ENCODE data around the gene FAIM2. TPM values are rescaled to one million over a fixed set of nuclear protein-coding genes. Genes with fewer than 3 reads are reported as not detected.

The FAIM2 gene
- total and polyA plus RNA-seq, 10 of the 15 experiments (the other 5 are each of a cell fraction or from before 2014, with no cell fraction given) = not detected

DNA sequence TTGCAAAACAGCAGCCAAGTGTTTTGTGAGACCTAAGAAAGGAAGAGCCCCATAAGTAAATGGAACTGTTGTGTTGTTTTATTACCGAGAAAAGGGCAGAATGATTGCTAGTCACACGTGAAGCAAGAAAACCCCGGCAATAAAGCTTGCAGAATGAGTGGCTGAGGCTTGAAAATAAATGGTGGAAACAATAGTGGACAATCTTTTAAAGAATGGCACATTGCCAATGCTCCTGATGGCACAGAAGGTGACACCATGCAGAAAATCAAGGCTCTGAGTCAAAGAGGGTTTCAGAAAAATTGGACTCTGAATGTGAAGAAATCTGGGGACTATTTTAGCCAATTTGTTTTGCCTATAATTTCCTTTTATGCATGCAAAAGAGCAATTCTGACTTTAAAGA is 42.8 kb upstream of the FAIM2 start (continued):
- TF ChIP-seq CBX5 (IDR thresholded peaks at IDR 0.05; ENCODE audit: low read depth) (no peak), ZNF384 (IDR thresholded peaks at IDR 0.05; ENCODE audit: borderline replicate concordance, low read depth, low read length) (no peak)
- TF ChIP-seq, protein P1, sequence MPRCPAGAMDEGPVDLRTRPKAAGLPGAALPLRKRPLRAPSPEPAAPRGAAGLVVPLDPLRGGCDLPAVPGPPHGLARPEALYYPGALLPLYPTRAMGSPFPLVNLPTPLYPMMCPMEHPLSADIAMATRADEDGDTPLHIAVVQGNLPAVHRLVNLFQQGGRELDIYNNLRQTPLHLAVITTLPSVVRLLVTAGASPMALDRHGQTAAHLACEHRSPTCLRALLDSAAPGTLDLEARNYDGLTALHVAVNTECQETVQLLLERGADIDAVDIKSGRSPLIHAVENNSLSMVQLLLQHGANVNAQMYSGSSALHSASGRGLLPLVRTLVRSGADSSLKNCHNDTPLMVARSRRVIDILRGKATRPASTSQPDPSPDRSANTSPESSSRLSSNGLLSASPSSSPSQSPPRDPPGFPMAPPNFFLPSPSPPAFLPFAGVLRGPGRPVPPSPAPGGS (IDR thresholded peaks at IDR 0.05; ENCODE audit: borderline replicate concordance, insufficient read depth, low read depth, low read length, poor library complexity, severe bottlenecking) = no peak

- DNase-seq (ENCODE audit: low read depth, low spot score) = no peak
- TF ChIP-seq IKZF1 (conservative IDR thresholded peaks at IDR 0.05) = no peak
- TF ChIP-seq RUNX3 (IDR thresholded peaks at IDR 0.05; ENCODE audit: low read length) = no peak
- TF ChIP-seq KLF5 (IDR thresholded peaks at IDR 0.05; ENCODE audit: partially characterized antibody) = no peak
- no peak for TF ChIP-seq ZBED1 (IDR thresholded peaks at IDR 0.05; ENCODE audit: borderline replicate concordance)
- TF ChIP-seq RAD21 (IDR thresholded peaks at IDR 0.05; ENCODE audit: insufficient read depth, low read depth, low read length) = no peak
- TF ChIP-seq YY1 (IDR thresholded peaks at IDR 0.05; ENCODE audit: low read depth, low read length) = no peak
- no peak for TF ChIP-seq MLLT1 (IDR thresholded peaks at IDR 0.05)
- TF ChIP-seq TCF3 (IDR thresholded peaks at IDR 0.05; ENCODE audit: borderline replicate concordance, insufficient read depth, low read depth, low read length) = no peak
- no peak for TF ChIP-seq BRCA1 (IDR thresholded peaks at IDR 0.05; ENCODE audit: low read depth, low read length)
- TF ChIP-seq, protein P2, sequence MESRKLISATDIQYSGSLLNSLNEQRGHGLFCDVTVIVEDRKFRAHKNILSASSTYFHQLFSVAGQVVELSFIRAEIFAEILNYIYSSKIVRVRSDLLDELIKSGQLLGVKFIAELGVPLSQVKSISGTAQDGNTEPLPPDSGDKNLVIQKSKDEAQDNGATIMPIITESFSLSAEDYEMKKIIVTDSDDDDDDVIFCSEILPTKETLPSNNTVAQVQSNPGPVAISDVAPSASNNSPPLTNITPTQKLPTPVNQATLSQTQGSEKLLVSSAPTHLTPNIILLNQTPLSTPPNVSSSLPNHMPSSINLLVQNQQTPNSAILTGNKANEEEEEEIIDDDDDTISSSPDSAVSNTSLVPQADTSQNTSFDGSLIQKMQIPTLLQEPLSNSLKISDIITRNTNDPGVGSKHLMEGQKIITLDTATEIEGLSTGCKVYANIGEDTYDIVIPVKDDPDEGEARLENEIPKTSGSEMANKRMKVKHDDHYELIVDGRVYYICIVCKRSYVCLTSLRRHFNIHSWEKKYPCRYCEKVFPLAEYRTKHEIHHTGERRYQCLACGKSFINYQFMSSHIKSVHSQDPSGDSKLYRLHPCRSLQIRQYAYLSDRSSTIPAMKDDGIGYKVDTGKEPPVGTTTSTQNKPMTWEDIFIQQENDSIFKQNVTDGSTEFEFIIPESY (IDR thresholded peaks at IDR 0.05) = no peak
- TF ChIP-seq DPF2 (IDR thresholded peaks at IDR 0.05) = no peak
- TF ChIP-seq EED (IDR thresholded peaks at IDR 0.05; ENCODE audit: low read depth) = no peak
- no peak for TF ChIP-seq BACH1 (IDR thresholded peaks at IDR 0.05; ENCODE audit: borderline replicate concordance)
- TF ChIP-seq MEF2A (IDR thresholded peaks at IDR 0.05; ENCODE audit: insufficient read depth, low read depth, low read length) = no peak
- no peak for TF ChIP-seq SIN3A (IDR thresholded peaks at IDR 0.05; ENCODE audit: low read depth, low read length)
- no peak for TF ChIP-seq NRF1 (conservative IDR thresholded peaks at IDR 0.05; ENCODE audit: low read depth, low read length)
- TF ChIP-seq BCL11A (IDR thresholded peaks at IDR 0.05; ENCODE audit: low read depth, low read length) = no peak
- Histone ChIP-seq H3K27ac (ENCODE audit: control insufficient read depth, insufficient read depth) (no peak overlapping the region), H3K79me2 (ENCODE audit: control insufficient read depth, insufficient read depth, low read length) (no peaks in the 10 kb centered on the region), H3K4me3 (no peak overlapping the region), H3K27me3 (replicated peaks in 1 of 2; ENCODE audit: control insufficient read depth in 2 of 2, insufficient read depth in 2 of 2, low read length in 1 of 2) (no peaks in the 10 kb centered on the region; a peak in 1 of 4 replicates), H3K9ac (ENCODE audit: control insufficient read depth, insufficient read depth, low read length) (no peak overlapping the region), H3K36me3 (ENCODE audit: control insufficient read depth in 2 of 2, insufficient read depth in 2 of 2, low read length in 1 of 2) (no peaks in the 10 kb centered on the region), H3K4me1 (ENCODE audit: control insufficient read depth, insufficient read depth, low read length) (no peaks in the 10 kb centered on the region), H3K4me2 (ENCODE audit: control insufficient read depth, insufficient read depth) (no peak overlapping the region), H4K20me1 (ENCODE audit: control insufficient read depth, insufficient read depth) (no peaks in the 10 kb centered on the region), H3K9me3 (replicated peaks; ENCODE audit: control insufficient read depth, insufficient read depth, low read length) (no peaks in the 10 kb centered on the region), H2AFZ (ENCODE audit: control insufficient read depth, low read depth, low read length) (no peak overlapping the region)
- CTCF ChIA-PET = interaction anchor here (0.7 to 2.8 kb wide), 50 partner anchors 7 to 749 kb away, joined by 3 to 35 read pairs (median 4); partner anchors contain the start of genes BCDIN3D, RACGAP1, SMARCD1 and TMBIM6
- no TSS peak for BruUV-seq (replicated peaks)
- intact Hi-C loops (cut with micrococcal nuclease; ENCODE audit: unreplicated experiment) (no loop called here), in situ Hi-C loops (cut with MboI) (no loop called here)
- RAD21 ChIA-PET (ENCODE audit: unreplicated experiment) = interaction anchor here (1.6 kb wide), 1 partner anchor 79 kb away, joined by 4 read pairs; no protein-coding TSS in a partner anchor
- no peak for ATAC-seq
- POLR2A ChIA-PET = interaction anchor here (0.7 kb wide), 1 partner anchor 164 kb away, joined by 3 read pairs; no protein-coding TSS in a partner anchor
- FAIRE-seq = peak; percentile 31
- 82% methylated on average over 9 of the region's 9 CpGs for WGBS (ENCODE audit: insufficient coverage, insufficient replicate concordance, low lambda C conversion rate, missing lambda C conversion rate)
- SMC1A ChIA-PET (ENCODE audit: uncharacterized antibody, unreplicated experiment) = interaction anchor here (0.8 to 2.0 kb wide), 8 partner anchors 13 to 135 kb away, joined by 3 to 8 read pairs (median 4); no protein-coding TSS in a partner anchor
These were observed 42.4 kb upstream of the FAIM2 start for GRCh38 chr12:49946086-49946485.

Measured in GM12878 (cell line).